ENCODE data around the gene GMPR2.

The GMPR2 gene

DNA sequence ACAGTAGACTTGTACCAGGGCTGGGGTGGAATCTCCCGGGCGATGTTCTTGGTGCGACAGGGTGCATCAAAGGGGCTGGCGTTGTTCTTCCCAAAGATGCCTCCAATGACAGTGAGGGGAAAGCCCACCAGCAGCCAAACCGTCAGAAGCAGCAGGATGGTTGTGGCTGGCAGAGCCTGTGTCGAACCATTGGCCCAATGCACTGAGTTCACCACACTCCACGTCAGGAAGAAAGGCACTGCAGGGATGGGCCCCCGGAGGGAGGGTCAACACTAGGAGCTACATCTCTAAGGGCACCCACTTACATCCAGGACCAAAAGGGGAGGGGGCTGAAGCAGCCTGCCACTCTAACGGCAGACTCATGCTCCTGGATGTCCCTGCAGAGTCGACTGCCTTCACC is 42.3 kb upstream of the GMPR2 start:
- Histone ChIP-seq H3K27ac (no peak overlapping the region), H3K4me3 (no peak overlapping the region), H3K27me3 (no peaks in the 10 kb centered on the region), H3K9me3 (no peaks in the 10 kb centered on the region), H3K36me3 (peaks cover 25 to 54% (median 34%) of the 10 kb centered on the region in 3 donors), H3K4me1 (peaks cover 0 to 35% (median 28%) of the 10 kb centered on the region in 4 donors)
- DNase-seq, result no peak
- intact Hi-C loops (cut with DNase I; ENCODE audit: low total_unique reads), result no loop called here
- TF ChIP-seq, protein P1, sequence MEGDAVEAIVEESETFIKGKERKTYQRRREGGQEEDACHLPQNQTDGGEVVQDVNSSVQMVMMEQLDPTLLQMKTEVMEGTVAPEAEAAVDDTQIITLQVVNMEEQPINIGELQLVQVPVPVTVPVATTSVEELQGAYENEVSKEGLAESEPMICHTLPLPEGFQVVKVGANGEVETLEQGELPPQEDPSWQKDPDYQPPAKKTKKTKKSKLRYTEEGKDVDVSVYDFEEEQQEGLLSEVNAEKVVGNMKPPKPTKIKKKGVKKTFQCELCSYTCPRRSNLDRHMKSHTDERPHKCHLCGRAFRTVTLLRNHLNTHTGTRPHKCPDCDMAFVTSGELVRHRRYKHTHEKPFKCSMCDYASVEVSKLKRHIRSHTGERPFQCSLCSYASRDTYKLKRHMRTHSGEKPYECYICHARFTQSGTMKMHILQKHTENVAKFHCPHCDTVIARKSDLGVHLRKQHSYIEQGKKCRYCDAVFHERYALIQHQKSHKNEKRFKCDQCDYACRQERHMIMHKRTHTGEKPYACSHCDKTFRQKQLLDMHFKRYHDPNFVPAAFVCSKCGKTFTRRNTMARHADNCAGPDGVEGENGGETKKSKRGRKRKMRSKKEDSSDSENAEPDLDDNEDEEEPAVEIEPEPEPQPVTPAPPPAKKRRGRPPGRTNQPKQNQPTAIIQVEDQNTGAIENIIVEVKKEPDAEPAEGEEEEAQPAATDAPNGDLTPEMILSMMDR (IDR thresholded peaks at IDR 0.05), result no peak

DNA sequence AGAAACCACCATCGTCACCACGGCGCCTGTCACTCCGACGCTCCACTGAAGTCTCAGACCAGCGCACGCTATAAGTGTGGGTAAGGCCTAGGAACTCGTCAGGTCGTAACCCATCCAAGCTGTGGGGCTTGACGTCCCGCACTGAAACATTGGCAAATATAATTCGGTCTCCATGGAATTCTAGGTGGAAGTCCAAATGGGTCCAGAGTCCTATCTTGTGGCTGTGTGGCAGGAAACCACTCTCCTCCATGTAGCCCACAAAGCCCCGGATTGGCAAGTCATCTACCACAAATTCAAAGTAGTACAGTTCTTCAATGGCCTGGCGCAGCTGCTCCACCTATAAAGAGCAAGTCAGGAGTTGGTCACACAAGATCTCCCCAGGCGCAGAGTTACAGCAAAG is 39.8 kb upstream of the GMPR2 start:
- DNase-seq, result no peak
- Histone ChIP-seq H3K4me3 (no peak overlapping the region), H3K36me3 (peaks cover 12 to 36% (median 22%) of the 10 kb centered on the region in 3 donors), H3K4me1 (peaks cover 0 to 43% (median 35%) of the 10 kb centered on the region in 4 donors), H3K27ac (no peak overlapping the region), H3K27me3 (no peaks in the 10 kb centered on the region), H3K9me3 (no peaks in the 10 kb centered on the region)
- intact Hi-C loops (cut with DNase I; ENCODE audit: low total_unique reads), result no loop called here
- TF ChIP-seq, protein P1 (IDR thresholded peaks at IDR 0.05), result no peak

DNA sequence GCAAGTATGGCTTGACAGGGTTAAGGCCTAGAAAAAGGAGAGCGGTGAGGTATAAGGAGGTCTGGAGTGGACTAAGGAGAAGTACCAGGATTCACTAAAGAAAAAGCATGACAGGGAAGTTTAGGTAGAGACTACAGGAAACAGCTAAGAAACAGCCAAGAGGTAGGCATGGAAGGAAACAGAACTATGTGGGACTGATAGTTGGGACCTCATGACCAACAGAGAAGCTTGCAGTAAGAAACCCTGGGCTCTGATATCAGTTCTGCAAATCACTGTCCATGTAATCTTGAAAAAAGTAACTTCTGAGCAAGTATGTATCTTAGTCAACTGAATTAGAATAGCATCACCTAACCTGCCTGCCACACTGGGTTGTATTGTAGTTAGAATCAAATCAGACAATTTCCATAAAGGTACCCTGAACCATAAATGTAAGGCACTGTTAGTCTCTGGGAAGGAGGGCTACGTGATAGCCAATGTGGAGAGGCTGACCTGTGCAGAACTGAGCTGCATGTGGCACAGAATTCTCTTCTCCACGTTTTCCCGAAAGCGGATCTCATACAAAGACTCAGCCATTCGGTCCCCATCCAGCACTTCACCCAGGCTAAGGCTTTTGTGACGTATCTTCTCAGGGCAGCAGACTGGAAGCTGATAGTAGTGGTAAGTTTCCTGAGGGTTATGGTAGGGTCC is 38.4 kb upstream of the GMPR2 start:
- Histone ChIP-seq H3K9me3 (no peaks in the 10 kb centered on the region), H3K4me3 (peak overlapping the region; percentile 79 to 84), H3K36me3 (peaks cover 12 to 36% (median 22%) of the 10 kb centered on the region in 3 donors), H3K27me3 (no peaks in the 10 kb centered on the region), H3K27ac (peak overlapping the region; percentile 94 to 98), H3K4me1 (peaks cover 0 to 32% (median 28%) of the 10 kb centered on the region in 4 donors)
- DNase-seq, result no peak
- intact Hi-C loops (cut with DNase I; ENCODE audit: low total_unique reads), result no loop called here
- TF ChIP-seq, protein P1 (IDR thresholded peaks at IDR 0.05), result no peak

DNA sequence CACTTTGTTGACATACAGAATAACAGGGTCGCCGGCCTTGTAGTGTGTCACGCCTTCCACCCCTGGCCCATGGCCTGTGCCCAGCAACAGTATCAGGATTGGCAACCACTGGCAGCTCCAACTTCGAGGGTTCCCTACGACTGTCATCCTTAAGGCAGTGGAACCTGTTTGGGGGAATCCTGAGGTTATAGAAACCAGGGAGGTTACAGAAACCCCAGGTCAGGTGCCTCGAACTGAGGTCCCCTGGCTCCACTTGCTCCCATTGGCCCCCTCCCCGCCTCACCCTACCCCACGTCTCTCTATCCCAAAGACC is 37.9 kb upstream of the GMPR2 start:
- intact Hi-C loops (cut with DNase I; ENCODE audit: low total_unique reads), result no loop called here
- TF ChIP-seq, protein P1 (IDR thresholded peaks at IDR 0.05), result no peak
- Histone ChIP-seq H3K27ac (peak overlapping the region; percentile 94 to 98), H3K4me1 (peaks cover 0 to 30% (median 26%) of the 10 kb centered on the region in 4 donors), H3K36me3 (peaks cover 12 to 31% (median 22%) of the 10 kb centered on the region in 3 donors), H3K4me3 (peak overlapping the region; percentile 79 to 84), H3K9me3 (no peaks in the 10 kb centered on the region), H3K27me3 (no peaks in the 10 kb centered on the region)
- no peak for DNase-seq

DNA sequence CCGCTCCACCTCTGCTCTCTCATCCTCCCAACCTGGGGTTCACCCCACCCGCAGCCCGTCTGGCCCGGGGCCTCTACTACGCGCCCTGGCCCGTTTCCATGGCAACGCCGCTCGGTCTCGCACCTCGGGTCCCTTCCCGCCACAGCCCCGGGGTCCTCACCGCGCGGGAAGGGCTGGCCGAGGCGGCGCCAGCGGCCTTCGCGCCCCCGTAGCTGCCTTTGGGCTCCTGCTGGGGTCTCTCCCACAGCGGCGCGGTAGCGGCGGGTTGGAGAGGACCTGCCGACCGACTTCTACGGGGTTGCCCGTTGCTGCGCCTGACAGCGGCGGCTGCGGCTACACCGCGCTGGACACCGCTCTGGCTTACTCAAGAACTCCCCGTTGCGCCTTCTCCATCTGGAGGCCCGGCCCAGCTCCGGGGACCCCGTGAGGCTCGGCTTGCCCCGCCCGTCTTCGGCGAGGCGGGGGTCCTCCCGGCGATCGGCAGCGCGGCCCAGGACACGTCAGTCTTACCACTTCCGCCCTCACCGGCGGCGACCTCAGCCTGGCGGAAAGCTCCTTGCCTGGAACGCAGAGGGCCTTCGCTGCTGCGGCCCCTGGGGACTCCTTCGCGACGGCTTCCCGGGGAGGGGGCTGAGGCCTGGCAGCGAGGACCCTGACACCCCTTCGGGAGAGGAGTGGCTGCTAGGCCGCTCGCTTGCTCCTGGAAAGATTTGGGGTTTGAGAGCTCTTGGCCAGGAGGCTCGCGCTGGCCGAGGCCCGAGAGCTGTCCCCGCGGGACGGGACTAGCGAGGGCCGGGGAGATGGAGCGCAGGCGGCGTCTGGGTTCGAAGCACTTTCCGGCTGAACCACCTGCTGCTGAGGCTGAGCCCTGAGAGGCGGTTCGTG is 37.3 kb upstream of the GMPR2 start, which contains the start of gene TM9SF1:
Gene TM9SF1 (minus strand): TSS at position 256 of the 885 bp plus-strand sequence. CDS start 422 bp downstream, outside the sequence.
- H3K9me3 ChIP-seq, result no peaks in the 10 kb centered on the region
- peak within 1 kb of the TSS; percentile 79 to 84 for H3K4me3 ChIP-seq
- peak; percentile 85 to 93 for DNase-seq
- peaks cover 0 to 30% (median 26%) of the 10 kb centered on the region in 4 donors for H3K4me1 ChIP-seq
- TF ChIP-seq, protein P1 (IDR thresholded peaks at IDR 0.05), result no peak
- H3K36me3 ChIP-seq, result peaks cover 12 to 25% (median 17%) of the 10 kb centered on the region in 3 donors
- intact Hi-C loops (cut with DNase I; ENCODE audit: low total_unique reads), result no loop called here
- H3K27ac ChIP-seq, result peak within 1 kb of the TSS; percentile 94 to 98
- H3K27me3 ChIP-seq, result no peaks in the 10 kb centered on the region
